Middle frontal gyrus (tissue), 1 donor: ENCODE measurements around the gene CD247.

ENCODE experiments used
- DNase-seq: peaks from one replicate; pipeline ENCODE4 v3.0.0-alpha.2; 2015; ENCODE audit warnings: low spot score; ENCODE audit errors: extremely low spot score

CD247 gene

GRCh38 chr1:167440345-167440744 is 78.0 kb downstream of the CD247 start:
- DNase-seq, result no peak

GRCh38 chr1:167439301-167439988 is 78.9 kb downstream of the CD247 start:
- no peak for DNase-seq

- no peak for DNase-seq
Observed at GRCh38 chr1:167438171-167439138, 79.9 kb downstream of the CD247 start.

- no peak for DNase-seq
Observed at GRCh38 chr1:167435484-167435883, 82.8 kb downstream of the CD247 start.

GRCh38 chr1:167434306-167434705 is 84.0 kb downstream of the CD247 start:
- no peak for DNase-seq

- DNase-seq, result no peak
Observed at GRCh38 chr1:167433884-167434283, 84.4 kb downstream of the CD247 start.

- no peak for DNase-seq
Observed at GRCh38 chr1:167432780-167433179, 85.5 kb downstream of the CD247 start.

- DNase-seq, result no peak
Observed at GRCh38 chr1:167431909-167432650, 86.2 kb downstream of the CD247 start.

- no peak for DNase-seq
Observed at GRCh38 chr1:167431261-167431908, 86.9 kb downstream of the CD247 start.

- no peak for DNase-seq
Observed at GRCh38 chr1:167430849-167431242, 87.5 kb downstream of the CD247 start.

- no peak for DNase-seq
Observed at GRCh38 chr1:167430134-167430848, 88.0 kb downstream of the CD247 start.

GRCh38 chr1:167429612-167430011 is 88.7 kb downstream of the CD247 start:
- DNase-seq, result no peak

GRCh38 chr1:167428395-167428794 is 89.9 kb downstream of the CD247 start:
- no peak for DNase-seq

- no peak for DNase-seq
Observed at GRCh38 chr1:167427848-167428247, 90.5 kb downstream of the CD247 start.

- no peak for DNase-seq
Observed at GRCh38 chr1:167426716-167427115, 91.6 kb downstream of the CD247 start.

- no peak for DNase-seq
Observed at GRCh38 chr1:167425482-167425881, 92.8 kb downstream of the CD247 start.

GRCh38 chr1:167423684-167424619 is 94.4 kb downstream of the CD247 start:
- no peak for DNase-seq

- no peak for DNase-seq
Observed at GRCh38 chr1:167420510-167420909, 97.8 kb downstream of the CD247 start.

- no peak for DNase-seq
Observed at GRCh38 chr1:167419245-167419644, 99.1 kb downstream of the CD247 start.

GRCh38 chr1:167418391-167418790 is 99.9 kb downstream of the CD247 start:
- DNase-seq, result no peak
